Measurements from ENCODE around the gene TMA16. TPM values are rescaled to one million over a fixed set of nuclear protein-coding genes. Genes with fewer than 3 reads are reported as not detected.
A peak's percentile ranks its signal among the peaks of the same experiment; 100 is the strongest.
"Not testable (repeated sequence)": the region's sequence is repeated elsewhere in the genome, so short reads cannot be mapped to it uniquely, and the experiment has no call there.

The TMA16 gene
- total RNA-seq = 10 to 100 TPM in 2 of 4 donors, 1 to 10 TPM in 2; 4.0 to 15.4 (median 8.7) TPM

DNA sequence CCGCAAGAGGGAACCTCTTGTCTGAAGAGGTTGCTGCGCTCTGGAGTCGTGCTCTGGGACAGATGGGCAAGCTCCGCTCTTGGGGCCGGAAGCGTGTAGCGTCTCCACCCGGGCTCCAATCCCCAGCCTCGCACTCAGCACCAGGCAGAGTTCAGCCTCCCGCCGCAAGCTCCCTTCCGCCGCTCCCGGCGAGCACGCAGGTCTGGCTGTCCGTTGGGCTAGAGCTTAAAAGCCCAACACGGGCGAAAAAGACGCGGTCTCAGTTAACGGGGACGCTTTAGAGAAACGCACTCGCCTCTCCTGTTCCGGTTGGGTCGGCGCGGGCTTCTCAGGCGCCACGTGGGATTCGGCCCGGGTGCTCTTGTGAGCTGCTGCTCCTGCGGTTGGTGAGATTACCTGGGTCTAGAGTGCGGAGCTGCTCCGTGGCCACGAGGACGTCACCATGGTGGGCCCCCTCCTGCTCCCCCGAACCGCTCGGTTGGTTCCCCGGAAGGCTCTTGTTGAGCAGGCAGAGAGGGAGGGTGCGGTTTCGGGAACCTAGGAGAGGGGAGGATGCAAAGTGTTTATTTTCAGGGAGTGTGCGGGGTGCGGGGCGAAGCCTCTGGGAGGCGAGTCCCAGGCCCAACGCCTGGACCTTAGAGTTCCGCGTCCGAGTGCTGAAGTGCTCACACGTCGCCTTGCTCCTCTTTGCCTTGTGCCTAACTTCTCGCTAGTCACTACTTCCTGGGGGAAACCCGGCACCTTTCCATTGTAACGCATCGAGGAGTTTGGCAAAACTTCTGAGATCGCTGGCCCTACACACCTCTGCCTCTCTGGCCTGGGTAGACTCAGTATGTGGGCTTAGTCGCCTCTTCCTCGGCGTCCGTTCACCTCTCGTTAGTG is at the start of gene TMA16:
Gene TMA16, plus strand, starts transcription at position 331 of the 882 bp plus-strand sequence. Its CDS starts 112 bp downstream, at position 443.
- in situ Hi-C loops (cut with MboI; ENCODE audit: low sequenced_read_pairs in 4 of 4) (loop anchor here in 1 of 4 donors (25.0 kb wide), 1 partner anchor 332 kb away; the partner anchor contains the start of gene NAF1), intact Hi-C loops (cut with DNase I; ENCODE audit: low total_unique reads) (no loop called here)
- no peaks in the 10 kb centered on the region for H3K9me3 ChIP-seq
- DNase-seq (peak; percentile 53 to 74), ATAC-seq (peak; percentile 94 to 96)
- H3K4me3 ChIP-seq = peak within 1 kb of the TSS; percentile 80 to 87 (median 82)
- TF ChIP-seq, protein P1, sequence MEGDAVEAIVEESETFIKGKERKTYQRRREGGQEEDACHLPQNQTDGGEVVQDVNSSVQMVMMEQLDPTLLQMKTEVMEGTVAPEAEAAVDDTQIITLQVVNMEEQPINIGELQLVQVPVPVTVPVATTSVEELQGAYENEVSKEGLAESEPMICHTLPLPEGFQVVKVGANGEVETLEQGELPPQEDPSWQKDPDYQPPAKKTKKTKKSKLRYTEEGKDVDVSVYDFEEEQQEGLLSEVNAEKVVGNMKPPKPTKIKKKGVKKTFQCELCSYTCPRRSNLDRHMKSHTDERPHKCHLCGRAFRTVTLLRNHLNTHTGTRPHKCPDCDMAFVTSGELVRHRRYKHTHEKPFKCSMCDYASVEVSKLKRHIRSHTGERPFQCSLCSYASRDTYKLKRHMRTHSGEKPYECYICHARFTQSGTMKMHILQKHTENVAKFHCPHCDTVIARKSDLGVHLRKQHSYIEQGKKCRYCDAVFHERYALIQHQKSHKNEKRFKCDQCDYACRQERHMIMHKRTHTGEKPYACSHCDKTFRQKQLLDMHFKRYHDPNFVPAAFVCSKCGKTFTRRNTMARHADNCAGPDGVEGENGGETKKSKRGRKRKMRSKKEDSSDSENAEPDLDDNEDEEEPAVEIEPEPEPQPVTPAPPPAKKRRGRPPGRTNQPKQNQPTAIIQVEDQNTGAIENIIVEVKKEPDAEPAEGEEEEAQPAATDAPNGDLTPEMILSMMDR (IDR thresholded peaks at IDR 0.05 in 4 of 5, conservative IDR thresholded peaks at IDR 0.05 in 1 of 5) = no peak
- peak; percentile 16 to 43 for TF ChIP-seq POLR2A (IDR thresholded peaks at IDR 0.05)
- H3K27me3 ChIP-seq = no peaks in the 10 kb centered on the region
- H3K36me3 ChIP-seq = no peaks in the 10 kb centered on the region
- H3K27ac ChIP-seq = peak within 1 kb of the TSS; percentile 75 to 87 (median 86)
- H3K4me1 ChIP-seq = peaks cover 9 to 13% of the 10 kb centered on the region in 2 donors

DNA sequence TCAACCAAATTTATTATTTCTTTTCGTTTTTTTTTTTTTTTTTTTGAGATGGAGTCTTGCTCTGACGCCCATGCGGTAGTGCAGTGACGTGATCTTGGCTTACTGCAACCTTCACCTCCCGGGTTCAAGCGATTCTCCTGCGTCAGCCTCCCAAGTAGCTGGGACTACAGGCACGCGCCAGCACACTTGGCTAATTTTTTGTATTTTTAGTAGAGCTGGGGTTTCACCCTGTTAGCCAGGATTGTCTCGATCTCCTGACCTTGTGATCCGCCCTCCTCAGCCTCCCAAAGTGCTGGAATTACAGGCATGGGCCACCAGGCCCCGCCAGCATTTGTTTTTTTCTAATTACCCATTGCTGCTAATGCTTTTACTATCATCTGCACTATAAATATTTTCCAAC is 47.5 kb upstream of the TMA16 start:
- H3K36me3 ChIP-seq; H3K27me3 ChIP-seq; H3K27ac ChIP-seq; H3K4me3 ChIP-seq; intact Hi-C loops (cut with DNase I; ENCODE audit: low total_unique reads); H3K4me1 ChIP-seq; ATAC-seq; in situ Hi-C loops (cut with MboI; ENCODE audit: low sequenced_read_pairs in 4 of 4); DNase-seq; H3K9me3 ChIP-seq: not testable (repeated sequence)

DNA sequence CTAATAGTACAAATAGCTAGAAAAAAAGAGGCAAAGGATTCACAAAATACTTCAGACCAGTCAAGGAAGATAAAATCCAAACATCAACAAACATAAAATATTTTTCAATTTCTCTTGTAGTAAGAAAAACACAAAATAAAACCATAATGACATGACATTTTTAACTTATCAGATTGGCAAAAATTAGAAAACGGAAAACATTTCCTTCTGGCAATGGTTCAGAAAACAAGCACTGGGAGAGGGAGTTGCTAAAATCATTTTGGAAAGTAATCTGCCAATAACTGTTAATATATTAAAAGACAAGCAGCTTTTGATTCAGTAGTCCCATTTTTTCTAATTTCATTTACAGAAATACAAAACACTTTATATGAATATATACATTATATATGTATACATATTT is 47.0 kb upstream of the TMA16 start:
- no peaks in the 10 kb centered on the region for H3K36me3 ChIP-seq
- in situ Hi-C loops (cut with MboI; ENCODE audit: low sequenced_read_pairs in 4 of 4) = no loop called here
- no peak overlapping the region for H3K27ac ChIP-seq
- ATAC-seq (no peak), DNase-seq (no peak)
- no peak for TF ChIP-seq POLR2A (IDR thresholded peaks at IDR 0.05)
- TF ChIP-seq, protein P1 (IDR thresholded peaks at IDR 0.05 in 4 of 5, conservative IDR thresholded peaks at IDR 0.05 in 1 of 5) = no peak
- H3K27me3 ChIP-seq = no peaks in the 10 kb centered on the region
- H3K9me3 ChIP-seq = no peaks in the 10 kb centered on the region
- H3K4me1 ChIP-seq = no peaks in the 10 kb centered on the region
- intact Hi-C loops (cut with DNase I; ENCODE audit: low total_unique reads) = no loop called here
- no peak overlapping the region for H3K4me3 ChIP-seq

DNA sequence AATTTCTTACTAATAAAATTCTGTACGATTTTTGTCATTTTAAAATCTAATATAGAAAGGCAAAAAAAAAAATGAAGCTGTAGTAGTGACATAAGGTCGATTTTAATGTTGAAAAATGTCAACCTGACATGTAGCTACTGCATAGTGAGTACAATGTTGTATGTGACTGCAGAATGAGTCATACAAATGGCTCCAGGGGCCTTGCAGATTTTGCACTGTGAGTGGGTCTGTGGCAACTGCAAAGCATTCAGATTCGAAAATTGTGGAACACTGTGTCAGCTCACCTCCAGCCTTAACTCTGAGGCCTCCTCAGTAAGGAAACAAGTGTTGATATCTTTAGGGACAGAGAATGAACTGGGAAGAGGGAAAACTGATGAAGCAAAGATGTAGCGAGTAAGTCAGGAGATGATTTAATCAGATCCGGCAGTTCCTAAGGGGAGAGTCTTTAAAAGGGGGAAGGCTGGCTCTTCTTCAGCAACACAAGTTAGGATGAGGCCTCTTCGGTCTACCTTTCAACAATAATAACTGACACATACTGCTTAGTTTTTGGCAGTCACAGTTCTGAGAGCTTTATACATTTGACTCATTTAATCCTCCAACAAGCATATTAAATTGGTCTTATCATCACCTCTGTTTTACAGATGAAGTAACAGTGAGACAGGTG is 45.8 kb upstream of the TMA16 start:
- Histone ChIP-seq H3K4me3 (no peak overlapping the region), H3K27me3 (no peaks in the 10 kb centered on the region), H3K9me3 (no peaks in the 10 kb centered on the region), H3K27ac (no peak overlapping the region), H3K36me3 (no peaks in the 10 kb centered on the region), H3K4me1 (no peaks in the 10 kb centered on the region)
- in situ Hi-C loops (cut with MboI; ENCODE audit: low sequenced_read_pairs in 4 of 4) (no loop called here), intact Hi-C loops (cut with DNase I; ENCODE audit: low total_unique reads) (no loop called here)
- TF ChIP-seq POLR2A (IDR thresholded peaks at IDR 0.05) = no peak
- TF ChIP-seq, protein P1 (IDR thresholded peaks at IDR 0.05 in 4 of 5, conservative IDR thresholded peaks at IDR 0.05 in 1 of 5) = no peak
- no peak for DNase-seq
- ATAC-seq = no peak

DNA sequence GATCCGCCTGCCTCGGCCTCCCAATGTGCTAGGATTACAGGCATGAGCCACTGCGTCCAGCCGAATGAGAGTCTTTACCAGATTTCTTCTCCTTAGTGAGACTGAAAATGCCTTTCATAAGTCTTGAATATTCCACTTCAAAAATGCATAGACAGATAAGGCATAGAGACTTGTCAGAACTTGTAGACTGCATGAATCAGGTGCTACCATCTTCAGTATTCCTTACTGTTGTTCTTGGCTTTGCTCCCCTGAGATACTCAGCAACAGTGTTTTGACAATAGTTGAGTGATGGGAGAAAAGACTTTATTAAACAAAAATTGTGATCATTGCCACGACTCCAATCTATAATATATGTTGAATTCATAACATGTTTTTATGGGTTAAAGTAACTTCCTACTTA is 31.9 kb upstream of the TMA16 start:
- Histone ChIP-seq H3K36me3 (no peaks in the 10 kb centered on the region), H3K27ac (no peak overlapping the region), H3K4me3 (no peak overlapping the region), H3K4me1 (no peaks in the 10 kb centered on the region), H3K27me3 (no peaks in the 10 kb centered on the region), H3K9me3 (no peaks in the 10 kb centered on the region)
- in situ Hi-C loops (cut with MboI; ENCODE audit: low sequenced_read_pairs in 4 of 4) (no loop called here), intact Hi-C loops (cut with DNase I; ENCODE audit: low total_unique reads) (no loop called here)
- TF ChIP-seq, protein P1 (IDR thresholded peaks at IDR 0.05 in 4 of 5, conservative IDR thresholded peaks at IDR 0.05 in 1 of 5) = no peak
- no peak for TF ChIP-seq POLR2A (IDR thresholded peaks at IDR 0.05)
- ATAC-seq = no peak
- DNase-seq = no peak
